Measurements from ENCODE around the gene SYK.

SYK gene

DNA sequence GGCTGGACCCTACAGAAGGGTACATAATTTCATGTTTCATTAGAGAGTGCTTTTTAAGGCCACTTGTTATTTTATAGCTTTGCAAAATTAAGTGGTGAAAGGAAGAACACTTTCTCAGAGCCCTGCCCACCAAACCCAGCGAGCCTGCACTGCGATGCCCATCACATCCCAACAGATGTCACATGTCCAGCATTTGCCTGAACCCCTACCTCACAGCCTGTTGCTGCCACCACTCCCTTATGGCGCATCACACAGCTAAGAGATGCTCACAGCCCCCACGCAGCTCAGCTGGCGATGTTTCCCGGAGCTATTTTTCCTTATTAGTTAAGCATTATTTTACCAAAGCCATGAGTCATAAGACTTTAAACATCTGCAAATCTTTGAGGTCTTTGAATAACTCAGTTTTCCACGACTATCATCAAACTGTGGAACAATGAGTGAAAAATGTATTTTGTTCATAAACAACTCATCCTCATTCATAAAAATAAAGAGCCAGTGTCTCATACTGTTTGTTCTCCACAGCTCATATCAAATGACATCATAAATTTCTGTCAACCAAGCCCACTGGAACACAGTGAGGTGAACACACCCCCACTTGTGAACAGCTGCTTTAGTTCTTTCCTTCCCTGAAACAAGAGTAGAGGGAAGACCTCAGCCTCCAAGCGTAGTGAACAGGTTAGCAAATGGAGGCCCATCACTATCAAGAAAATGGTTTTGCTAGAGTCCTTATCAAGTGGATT lies 104.9 kb downstream of the SYK start:
- DNase-seq (ENCODE audit: low read depth in 3 of 3) = no peak

DNA sequence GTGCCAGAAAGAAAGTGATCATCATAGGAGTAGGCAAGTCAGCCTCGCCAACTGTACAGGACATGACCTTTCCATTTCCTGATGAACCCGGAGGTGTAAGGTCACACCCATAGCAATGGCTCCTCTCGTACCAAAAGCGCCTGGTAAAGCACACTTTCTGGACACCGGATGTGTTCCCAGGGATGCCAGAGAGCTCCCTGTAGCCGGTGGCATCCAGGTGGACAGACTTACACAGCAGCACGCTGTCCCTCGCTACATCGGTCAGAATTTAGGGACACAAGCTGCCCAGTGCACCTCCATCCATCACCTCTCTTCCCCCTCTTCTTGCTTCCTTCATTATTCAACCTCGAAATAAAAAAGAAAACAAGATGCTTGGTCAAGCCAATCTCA lies 105.4 kb downstream of the SYK start:
- no peak for DNase-seq (ENCODE audit: low read depth in 3 of 3)

DNA sequence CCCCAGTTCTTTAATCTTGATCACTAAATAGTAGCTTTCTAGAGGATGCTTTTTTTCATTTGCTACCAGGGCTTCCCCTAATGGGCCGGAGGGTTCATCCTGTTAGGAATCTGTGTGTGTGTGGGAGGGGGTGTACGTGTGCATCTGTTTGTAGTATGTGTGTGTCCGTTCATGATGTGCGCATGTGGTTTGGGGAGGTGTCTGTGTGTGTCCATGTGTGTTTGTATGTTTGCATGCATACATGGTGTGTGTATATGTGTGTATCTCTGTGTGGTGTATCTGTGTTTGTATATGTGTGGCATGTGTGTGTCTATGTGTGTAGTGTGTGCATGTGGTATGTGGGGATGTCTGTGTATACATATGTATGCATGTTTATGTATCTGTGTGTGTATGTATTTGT lies 106.2 kb downstream of the SYK start:
- no peak for DNase-seq (ENCODE audit: low read depth in 3 of 3)

DNA sequence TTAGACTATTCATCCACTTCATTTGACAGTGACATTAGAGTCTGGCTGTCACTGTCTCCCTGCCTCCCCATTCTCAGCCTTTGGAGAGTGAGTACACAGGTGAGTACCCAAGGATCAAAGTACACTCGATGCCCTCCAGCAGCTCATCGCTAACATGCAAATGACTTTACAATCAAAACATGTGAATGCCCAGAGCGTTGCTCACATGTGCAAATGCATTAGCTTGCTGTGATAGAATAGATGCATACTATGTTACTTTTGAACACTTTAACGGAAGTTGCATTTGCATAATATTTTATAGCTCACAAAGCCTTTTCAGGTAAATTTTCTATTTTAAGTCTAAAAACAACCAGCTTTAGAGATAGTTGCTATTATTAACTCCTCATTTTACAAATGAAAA lies 107.6 kb downstream of the SYK start:
- no peak for DNase-seq (ENCODE audit: low read depth in 3 of 3)

DNA sequence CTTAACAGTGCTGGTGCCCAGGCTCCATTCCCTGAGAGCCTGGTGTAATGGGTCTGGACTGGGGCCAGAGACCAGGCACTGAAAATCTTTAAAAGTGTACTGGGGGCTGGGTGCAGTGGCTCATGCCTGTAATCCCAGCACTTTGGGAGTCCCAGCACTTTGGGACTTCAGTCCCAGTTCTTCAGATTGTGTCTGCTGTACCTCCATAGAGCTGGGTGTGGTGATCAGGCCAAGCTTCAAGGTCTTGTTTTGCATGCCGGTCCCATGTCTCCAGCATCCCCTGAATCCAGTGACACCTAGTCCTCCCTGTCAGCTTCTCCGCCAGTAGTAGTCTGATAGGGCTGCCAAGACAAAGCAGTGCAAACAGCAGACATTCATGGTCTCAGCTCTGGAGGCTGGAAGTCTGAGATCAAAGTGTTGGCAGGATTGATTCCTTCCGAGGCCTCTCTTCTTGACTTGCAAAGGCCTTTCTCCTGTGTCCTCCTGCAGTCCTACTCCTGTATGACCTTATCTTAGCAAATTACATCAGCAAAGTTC lies 108.2 kb downstream of the SYK start:
- DNase-seq (ENCODE audit: low read depth in 3 of 3) = no peak

DNA sequence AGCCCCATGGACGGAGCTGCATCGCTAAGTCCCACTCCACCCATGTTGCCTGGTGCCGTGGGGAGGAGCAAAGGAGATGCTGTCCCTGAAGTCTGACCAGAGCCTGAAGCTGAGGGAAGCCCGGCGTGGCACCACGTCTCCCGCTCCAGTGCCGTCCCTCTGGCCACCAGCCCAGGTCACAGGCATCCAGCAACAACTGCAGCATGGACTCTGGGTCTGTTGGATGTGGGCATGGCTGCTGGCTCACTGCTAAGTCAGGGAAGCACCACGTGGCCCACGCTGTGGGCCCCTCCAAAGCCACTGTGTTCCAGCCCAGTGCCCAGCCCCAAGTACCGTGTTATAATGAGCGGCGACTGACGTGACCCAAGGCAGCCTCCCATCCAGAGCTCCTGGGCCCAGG lies 112.6 kb downstream of the SYK start:
- DNase-seq (ENCODE audit: low read depth in 3 of 3) = no peak

DNA sequence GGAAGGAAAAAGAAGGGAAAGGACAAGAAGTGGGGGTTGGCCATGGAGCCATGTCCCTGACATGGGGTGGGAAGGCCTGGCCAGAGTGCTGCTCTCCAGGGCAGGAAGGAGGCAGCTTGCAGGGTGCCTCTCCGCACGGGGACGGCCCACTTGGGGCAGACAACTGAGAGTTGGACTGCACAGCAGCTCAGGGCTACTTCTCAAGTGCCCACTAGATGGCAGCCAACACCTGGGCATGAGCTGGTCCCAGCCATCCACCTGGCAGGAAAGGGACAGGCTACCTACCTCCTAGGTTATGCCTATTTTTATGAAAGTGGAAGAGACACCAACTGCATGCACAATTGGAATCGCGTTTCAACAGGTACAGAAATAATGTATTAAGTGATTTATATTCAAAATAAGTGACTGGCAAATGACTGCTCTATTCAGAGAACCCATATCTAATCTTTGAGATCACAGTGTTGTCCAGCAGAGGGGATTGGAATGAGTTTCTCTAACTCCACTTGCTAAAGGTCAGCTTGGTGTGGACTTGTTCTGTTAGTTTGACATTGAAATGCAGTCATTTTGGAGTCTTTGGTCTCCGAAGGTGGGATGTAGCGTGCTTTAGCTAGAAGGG lies 113.4 kb downstream of the SYK start:
- peak; percentile 54 to 69 (median 59) for DNase-seq (ENCODE audit: low read depth in 3 of 3)

DNA sequence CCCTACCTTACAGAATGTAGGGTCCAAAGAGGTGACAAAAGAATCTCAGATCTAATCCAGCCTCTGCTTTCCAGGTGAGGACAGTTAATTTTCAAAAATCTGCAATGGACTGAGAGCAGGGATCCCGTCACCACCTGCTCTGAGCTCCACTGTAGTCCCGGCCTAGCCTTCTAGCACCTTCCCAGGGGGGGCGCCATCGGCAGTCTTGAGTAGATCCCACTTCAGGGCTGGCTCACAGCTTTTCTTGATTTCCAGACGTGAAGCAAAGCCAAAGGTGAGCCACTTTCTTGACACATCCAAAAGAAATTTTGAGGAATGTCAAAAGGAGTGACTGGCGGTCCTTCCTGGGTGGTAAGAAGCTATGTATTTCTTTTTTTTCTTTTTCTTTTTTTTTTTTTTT lies 114.1 kb downstream of the SYK start:
- DNase-seq (ENCODE audit: low read depth in 3 of 3) = peak in 2 of 3 experiments; percentile 6 to 45

DNA sequence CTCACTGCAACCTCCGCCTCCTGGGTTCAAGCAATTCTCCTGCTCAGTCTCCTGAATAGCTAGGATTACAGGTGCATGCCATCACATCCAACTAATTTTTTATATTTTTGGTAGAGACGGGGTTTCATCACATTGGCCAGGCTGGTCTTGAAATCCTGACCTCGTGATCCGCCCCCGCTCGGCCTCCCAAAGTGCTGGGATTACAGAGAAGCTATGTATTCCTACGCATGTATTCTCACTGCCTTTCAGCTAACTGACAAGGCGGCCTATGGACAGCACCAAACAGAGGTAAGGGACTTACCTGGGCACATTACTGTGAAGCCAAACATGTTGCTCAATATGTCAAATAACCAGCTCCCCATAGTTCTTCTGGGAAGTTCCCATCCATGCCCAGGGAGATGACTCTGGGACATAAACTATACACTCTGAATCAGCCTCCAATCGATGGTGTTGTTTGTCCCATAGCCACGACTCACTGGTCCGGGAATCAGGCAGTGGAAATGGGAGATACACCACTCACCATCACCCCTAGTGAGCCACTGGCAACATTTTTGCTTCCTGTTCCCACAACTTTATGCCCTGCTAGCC lies 114.6 kb downstream of the SYK start:
- no peak for DNase-seq (ENCODE audit: low read depth in 3 of 3)

DNA sequence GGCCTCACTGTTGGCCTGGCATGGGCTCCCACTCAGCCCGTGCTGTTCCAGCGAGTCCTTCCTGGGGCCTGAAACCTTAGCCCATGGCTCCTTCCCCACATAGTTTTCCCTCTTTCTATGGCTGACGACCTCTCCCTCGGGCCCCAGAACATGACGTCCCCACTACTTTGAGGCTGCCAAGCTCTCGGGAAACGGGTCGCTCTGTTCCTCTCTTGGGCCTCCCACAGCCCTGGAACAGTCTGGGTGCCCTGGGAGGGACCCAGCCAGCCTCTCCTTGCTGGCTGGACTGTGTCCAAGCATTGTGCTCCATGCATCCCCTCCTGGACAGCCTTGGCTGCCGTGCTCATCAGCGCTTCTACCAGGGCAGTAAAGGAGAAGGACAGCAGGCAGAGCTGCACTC lies 118.3 kb downstream of the SYK start:
- DNase-seq (ENCODE audit: low read depth in 3 of 3) = no peak

DNA sequence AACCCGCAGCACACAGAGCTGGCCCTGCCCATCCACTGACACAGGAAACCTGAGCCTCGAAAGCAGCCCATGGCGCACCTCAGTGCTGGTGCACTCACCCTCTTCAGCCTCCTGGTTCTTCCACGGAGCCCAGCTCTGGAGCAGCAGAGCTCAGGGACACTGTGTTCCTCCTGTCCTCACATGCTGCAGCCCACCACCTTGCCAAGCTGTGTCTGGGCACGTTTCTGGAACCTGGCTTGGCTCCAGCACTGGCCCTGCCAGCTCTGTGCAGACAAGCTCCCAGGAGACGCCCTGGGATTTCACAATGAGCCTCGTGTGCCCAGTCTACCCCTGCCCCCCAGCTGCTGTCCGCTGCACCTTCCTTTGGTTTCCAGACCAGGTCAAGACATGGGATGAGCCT lies 119.5 kb downstream of the SYK start:
- no peak for DNase-seq (ENCODE audit: low read depth in 3 of 3)

DNA sequence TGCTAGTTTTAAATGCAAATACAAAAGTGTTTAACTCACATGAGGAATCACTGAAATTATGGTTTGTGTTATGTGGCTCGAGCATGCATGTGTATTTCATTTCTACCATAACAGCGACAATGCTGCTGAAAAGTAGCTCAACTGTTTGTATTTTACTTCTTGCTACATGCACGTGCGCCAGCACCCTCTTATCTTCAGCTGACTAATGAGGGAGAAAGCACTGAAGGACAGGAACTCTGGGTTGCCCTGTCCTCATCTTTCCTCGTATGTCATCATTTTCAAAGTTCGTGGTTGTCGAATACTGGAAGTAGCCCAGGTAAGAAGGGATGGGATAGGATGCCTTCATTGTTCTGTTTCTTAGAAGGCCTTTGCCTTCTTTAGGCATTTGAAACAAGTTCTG lies 120.3 kb downstream of the SYK start:
- DNase-seq (ENCODE audit: low read depth in 3 of 3) = no peak

DNA sequence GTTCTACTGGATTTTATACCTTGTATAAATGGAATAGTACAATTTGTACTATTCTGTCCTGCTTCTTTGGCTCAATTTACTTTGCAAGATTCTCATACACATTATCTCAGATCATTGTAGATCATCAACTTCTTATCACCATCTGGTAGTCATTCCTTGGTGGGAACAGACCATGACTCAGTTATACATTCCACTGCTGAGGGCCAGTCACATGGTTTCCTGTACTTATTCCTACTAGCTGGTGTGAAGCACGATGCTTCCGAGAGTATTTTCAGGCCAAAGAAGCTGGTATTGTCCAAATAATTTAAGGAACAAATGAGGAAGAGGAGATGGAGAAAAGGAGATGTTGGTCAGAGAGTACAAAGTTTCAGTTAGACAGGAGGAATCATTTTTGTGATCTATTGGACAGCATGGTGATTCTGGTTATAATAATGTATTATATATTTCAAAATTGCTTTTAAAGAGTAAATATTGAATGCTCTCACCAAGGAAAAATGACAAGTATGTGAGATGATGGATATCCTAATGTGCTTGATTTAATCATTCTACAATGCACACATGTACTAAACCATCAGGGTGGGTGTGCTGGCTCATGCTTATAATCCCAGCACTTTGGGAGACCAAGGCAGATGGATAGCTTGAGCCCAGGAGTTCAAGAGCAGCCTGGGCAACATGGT lies 124.1 kb downstream of the SYK start:
- no peak for DNase-seq (ENCODE audit: low read depth in 3 of 3)

DNA sequence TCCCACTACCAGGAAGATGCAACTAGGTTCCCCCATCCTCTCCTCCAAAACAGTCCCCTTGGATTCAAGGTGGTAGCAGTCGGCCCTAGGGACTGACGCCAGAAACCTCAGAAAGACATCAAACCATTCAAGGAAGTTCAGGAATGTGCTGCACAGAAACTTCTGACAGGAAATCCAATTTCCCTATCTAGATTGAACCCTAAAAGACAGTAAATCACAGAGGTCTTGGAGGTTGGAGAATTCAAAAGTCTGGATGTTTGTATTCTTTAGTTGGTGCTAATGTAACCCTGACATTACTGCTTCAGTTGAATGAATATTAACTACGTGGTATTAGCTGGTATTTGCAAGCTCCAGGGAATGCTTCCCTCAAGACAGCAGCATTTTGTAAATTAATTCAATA lies 125.3 kb downstream of the SYK start:
- DNase-seq (ENCODE audit: low read depth in 3 of 3) = no peak

DNA sequence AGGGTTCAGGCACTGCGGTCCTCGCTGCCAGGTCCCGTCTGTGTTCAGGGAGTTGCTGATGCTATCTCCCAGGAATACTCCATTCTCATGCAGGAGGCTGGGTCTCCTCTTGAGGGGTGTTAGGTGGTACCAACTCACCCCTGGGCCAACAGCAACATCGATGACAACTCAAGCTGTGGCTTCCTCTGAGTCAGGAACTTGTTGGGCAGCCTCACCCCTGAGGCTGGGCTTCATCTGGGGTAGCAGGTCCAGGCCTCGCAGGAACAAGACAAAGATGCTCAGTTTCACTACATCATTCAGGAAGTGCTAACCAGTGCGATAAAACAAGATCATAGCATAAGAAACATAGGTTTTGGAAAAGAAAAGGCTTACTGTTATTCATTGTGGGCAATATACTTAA lies 125.9 kb downstream of the SYK start:
- DNase-seq (ENCODE audit: low read depth in 3 of 3) = no peak

DNA sequence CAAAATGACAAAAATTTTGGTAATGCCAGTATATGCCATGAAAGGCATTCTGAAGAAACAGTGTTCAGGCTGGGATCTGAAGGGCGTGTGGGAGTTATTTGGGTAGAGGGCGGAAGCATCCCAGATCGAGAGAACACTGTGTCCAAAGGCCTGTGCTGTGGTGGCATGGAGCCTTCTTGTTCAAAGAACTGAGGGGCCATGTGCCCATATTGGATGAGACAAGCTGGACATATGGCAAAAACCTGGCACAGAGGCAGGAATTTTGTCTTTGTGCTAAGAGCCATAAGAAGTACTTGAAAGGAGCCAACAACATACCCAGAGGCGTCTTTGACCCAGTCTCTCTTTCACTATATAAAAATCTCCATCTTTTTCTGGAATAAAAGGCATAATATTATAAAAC lies 128.0 kb downstream of the SYK start:
- no peak for DNase-seq (ENCODE audit: low read depth in 3 of 3)

DNA sequence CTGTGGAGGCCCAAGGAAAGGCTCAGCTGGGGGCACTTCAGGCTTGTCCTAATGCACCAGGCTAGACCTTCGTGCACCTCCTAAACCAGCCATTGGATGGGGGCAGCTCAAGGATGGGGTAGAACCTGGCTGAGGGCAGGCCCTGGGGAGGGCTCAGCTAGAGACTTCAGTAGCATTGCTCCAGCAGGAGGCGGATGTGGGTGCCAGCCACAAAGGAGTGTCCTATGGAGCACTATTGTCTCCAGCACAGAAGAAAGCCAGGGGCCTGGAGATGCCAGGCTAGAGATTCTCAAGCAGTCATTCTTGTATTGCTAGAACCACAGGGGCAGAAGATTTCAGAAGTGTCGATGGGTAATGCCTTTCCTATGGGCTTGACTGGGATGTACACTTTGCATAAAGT lies 131.8 kb downstream of the SYK start:
- DNase-seq (ENCODE audit: low read depth in 3 of 3) = no peak

DNA sequence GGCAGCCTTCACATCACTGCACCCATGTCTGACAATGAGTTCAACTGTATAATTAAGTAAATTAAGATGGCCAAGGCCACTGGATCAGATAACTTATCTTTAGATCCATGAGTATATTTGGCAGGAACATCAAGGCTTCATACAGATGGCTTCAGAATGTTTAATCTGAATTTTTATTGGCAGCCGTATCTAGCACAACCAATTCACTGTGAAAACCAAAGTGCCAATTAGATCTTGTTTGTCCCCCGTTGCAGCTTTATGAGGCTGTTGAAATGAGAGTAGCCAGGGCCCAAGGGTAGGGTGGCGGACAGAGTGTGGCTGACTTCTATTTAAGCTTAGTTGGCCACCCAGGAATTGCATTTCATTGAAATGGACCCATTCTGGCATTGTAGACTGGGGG lies 137.7 kb downstream of the SYK start:
- no peak for DNase-seq (ENCODE audit: low read depth in 3 of 3)

DNA sequence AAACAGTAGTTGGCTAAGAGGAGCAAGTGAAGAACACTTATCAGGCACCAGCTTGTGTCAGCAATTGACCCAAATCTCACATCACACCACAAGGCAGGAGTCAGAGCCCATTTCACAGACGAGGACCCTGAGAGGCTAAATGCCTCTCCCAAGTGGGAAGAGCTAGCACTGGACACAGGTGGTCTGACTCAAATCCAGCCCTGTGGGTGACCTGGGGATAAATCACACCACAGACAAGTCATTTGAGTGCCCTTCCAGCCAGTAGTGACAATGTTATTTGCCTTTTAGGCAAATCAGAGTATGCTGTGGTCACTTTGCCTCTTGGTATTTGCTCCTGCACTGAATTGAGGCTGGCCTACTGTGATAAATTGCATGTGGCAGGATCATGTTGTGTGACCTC lies 138.7 kb downstream of the SYK start:
- no peak for DNase-seq (ENCODE audit: low read depth in 3 of 3)

DNA sequence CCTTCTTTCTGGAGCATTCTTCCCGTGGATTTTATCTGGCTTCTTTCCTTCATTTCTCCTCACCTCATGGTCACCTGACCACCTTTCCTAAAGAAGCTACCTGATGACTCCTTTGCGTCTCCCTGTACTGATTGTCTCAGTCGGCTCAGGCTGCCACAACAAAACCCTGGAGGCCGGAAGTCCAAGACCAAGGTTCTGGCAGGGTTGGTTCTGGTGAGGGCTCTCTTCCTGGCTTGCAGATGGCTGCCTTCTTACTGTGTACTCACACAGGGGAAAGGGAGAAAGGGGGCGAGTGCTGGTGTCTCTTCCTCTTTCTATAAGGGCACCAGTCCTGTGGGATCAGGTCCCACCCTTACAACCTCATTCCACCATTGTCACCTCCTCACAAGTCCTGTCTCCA lies 140.0 kb downstream of the SYK start:
- DNase-seq (ENCODE audit: low read depth in 3 of 3) = no peak

DNA sequence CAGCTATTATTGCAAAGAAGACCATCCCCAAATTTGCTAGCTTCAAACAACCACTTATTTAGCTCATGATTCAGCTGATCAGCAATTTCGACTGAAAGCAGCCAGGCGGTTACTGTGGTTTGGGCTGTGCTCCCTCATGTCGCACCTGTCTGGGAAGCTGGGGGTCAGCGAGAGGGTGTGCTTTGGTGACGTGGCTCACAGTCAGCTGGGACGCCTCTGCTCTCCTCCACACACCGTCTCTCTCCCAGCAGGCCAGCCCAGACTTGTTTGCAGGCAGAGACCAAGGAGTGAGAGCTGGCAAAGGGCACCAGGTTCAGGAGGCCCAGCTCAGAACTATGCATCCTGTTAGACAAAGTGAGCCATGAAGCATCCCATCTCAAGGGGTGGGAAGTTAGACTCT lies 140.9 kb downstream of the SYK start:
- DNase-seq (ENCODE audit: low read depth in 3 of 3) = no peak

DNA sequence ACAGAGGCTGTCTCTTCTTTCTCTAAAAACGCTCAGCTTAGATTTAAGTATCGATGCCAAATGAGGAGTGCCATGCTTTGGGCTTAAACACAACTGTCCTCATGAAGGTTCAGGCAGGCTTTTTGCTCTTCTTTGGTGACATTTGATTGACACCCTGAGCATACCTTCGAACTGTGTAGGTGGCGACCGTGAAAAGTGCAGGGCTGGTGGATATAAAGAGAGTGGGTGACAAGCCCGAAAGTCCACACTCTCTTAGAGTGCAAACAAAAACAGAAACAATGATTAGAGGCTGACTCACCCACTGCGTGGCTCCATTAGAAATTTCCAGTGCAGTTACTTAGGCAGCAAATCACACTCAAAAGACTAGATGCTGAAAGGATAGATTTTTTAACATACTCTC lies 141.7 kb downstream of the SYK start:
- no peak for DNase-seq (ENCODE audit: low read depth in 3 of 3)

DNA sequence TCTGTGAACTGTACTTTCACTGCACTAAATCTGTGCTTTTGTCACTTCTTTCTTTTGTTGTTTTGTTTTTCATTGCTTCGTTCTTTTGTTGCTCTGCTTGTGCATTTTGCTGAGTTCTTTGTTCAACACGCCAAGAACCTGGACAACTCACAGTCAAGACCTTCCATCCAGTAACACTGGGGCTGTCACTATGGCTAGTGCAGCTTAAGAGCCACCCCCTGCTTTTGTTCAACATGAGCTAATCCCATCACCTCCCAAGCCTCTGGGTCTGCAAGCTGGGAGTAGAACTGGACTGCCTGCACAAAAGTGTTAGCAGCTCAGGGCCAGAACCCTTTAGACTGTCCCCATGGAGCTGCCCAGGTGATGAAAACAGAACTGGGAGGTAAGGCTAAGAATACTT lies 143.7 kb downstream of the SYK start:
- DNase-seq (ENCODE audit: low read depth in 3 of 3) = no peak

Data from stimulated activated CD4-positive, alpha-beta T cell treated with anti-CD3 and anti-CD28 coated beads, TNF-alpha, amount 100 ng/mL, for 24 hours (primary cell).